Upper lobe of left lung (tissue), 6 donors: ENCODE data around the gene ACTMAP. TPM values are rescaled to one million over a fixed set of nuclear protein-coding genes. Genes with fewer than 3 reads are reported as not detected.

ENCODE experiments used
- ATAC-seq, 2 donors: fragments of 200-7000 bp; cut with Tn5 transposase; one replicate each; pipeline ENCODE4 v1.9.1; 2022; ENCODE audit warnings: mild to moderate bottlenecking in 2 of 2, moderate library complexity in 2 of 2; ENCODE audit not compliant: low FRiP score in 2 of 2
- DNase-seq, 2 donors: peaks; one replicate each; pipeline ENCODE4 v3.0.0-alpha.2; 2019 to 2020
- H3K27ac ChIP-seq, 4 donors: fragments of 200-600 bp; sonication (generic); one replicate each; pipeline ENCODE4 v1.5.1; 2016 to 2019
- H3K27me3 ChIP-seq, 4 donors: fragments of 200-600 bp; sonication (generic); one replicate each; pipeline ENCODE4 v1.5.1; 2017 to 2019
- H3K36me3 ChIP-seq, 4 donors: fragments of 200-600 bp; sonication (generic); one replicate each; pipeline ENCODE4 v1.5.1; 2016 to 2019
- H3K4me1 ChIP-seq, 4 donors: fragments of 200-600 bp; sonication (generic); one replicate each; pipeline ENCODE4 v1.5.1; 2018 to 2019
- H3K4me3 ChIP-seq, 4 donors: fragments of 200-600 bp; sonication (generic); one replicate each; pipeline ENCODE4 v1.5.1; 2017 to 2019; ENCODE audit warnings: mild to moderate bottlenecking in 2 of 4, moderate library complexity in 1 of 4
- H3K9me3 ChIP-seq, 4 donors: fragments of 200-600 bp; sonication (generic); one replicate each; pipeline ENCODE4 v1.5.1; 2018 to 2019
- EP300 ChIP-seq, 4 donors: sonication (generic); formaldehyde crosslinking; IDR thresholded peaks; one replicate each; pipeline ENCODE4 v1.5.1; 2017; ENCODE audit warnings: antibody characterized with exemption in 4 of 4, control low read depth in 2 of 4
- POLR2A ChIP-seq, 4 donors: fragments of 450-650 bp; IDR thresholded peaks; one replicate each; pipeline ENCODE4 v1.5.1; 2016 to 2017; ENCODE audit warnings: antibody characterized with exemption in 4 of 4, mild to moderate bottlenecking in 2 of 4
- POLR2AphosphoS5 ChIP-seq, 2 donors: sonication (generic); formaldehyde crosslinking; IDR thresholded peaks; one replicate each; pipeline ENCODE4 v1.5.1; 2017; ENCODE audit warnings: antibody characterized with exemption in 2 of 2
- WGBS, 2 donors: methylation state at CpG; one replicate each; pipeline ENCODE4 v1.1.5; 2017 to 2018; 5-methylcytosine and 5-hydroxymethylcytosine counted together
- small RNA-seq, 4 donors: library from RNA; depleted of rRNA; stranded (forward); fragments of <200 nt; gene quantifications; one replicate each; pipeline ENCODE3, GENCODE V24; 2016
- total RNA-seq, 6 donors: library from RNA; depleted of rRNA in 4 of 6; stranded (reverse); fragments of >200 nt in 4 of 6; gene quantifications; one replicate each; pipeline versions ENCODE4 v1.1.0 to v1.2.1, GENCODE V29; 2016 to 2021
- TF ChIP-seq, protein P1 (sequence below), 6 experiments: fragments of 450-650 bp in 4 of 6; fragments of 200-600 bp in 2 of 6; sonication (generic) in 2 of 6; IDR thresholded peaks; one replicate each; pipeline ENCODE4 v1.5.1; 2016 to 2019; ENCODE audit warnings: antibody characterized with exemption in 6 of 6
- donor health status: DM: no; HTN: no; CAD: no; lungs with moderate emphysema.
- donor health status: DM: no; HTN: yes; CAD: no; lungs with severe emphysema.

ACTMAP gene
- total RNA-seq, 6 donors from 2014 or later: 16.0 to 28.4 (median 21.5) TPM

GRCh38 chr19:40693896-40694295 is 56.4 kb downstream of the ACTMAP start:
- Histone ChIP-seq H3K9me3 (no peaks in the 10 kb centered on the region), H3K4me3 (no peak overlapping the region), H3K27ac (no peak overlapping the region), H3K4me1 (peaks cover 14 to 25% (median 17%) of the 10 kb centered on the region in 4 donors), H3K36me3 (peaks cover 0 to 54% (median 16%) of the 10 kb centered on the region in 4 donors), H3K27me3 (no peaks in the 10 kb centered on the region)
- no peak for ATAC-seq
- TF ChIP-seq EP300 (IDR thresholded peaks at IDR 0.05) (no peak), POLR2AphosphoS5 (IDR thresholded peaks at IDR 0.05) (no peak), POLR2A (IDR thresholded peaks at IDR 0.05) (no peak)
- TF ChIP-seq, protein P1, sequence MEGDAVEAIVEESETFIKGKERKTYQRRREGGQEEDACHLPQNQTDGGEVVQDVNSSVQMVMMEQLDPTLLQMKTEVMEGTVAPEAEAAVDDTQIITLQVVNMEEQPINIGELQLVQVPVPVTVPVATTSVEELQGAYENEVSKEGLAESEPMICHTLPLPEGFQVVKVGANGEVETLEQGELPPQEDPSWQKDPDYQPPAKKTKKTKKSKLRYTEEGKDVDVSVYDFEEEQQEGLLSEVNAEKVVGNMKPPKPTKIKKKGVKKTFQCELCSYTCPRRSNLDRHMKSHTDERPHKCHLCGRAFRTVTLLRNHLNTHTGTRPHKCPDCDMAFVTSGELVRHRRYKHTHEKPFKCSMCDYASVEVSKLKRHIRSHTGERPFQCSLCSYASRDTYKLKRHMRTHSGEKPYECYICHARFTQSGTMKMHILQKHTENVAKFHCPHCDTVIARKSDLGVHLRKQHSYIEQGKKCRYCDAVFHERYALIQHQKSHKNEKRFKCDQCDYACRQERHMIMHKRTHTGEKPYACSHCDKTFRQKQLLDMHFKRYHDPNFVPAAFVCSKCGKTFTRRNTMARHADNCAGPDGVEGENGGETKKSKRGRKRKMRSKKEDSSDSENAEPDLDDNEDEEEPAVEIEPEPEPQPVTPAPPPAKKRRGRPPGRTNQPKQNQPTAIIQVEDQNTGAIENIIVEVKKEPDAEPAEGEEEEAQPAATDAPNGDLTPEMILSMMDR (IDR thresholded peaks at IDR 0.05): no peak
- DNase-seq: no peak
- 79 to 90% methylated on average over 4 of the region's 4 CpGs for WGBS, 2 donors

GRCh38 chr19:40693150-40693788 is 57.0 kb downstream of the ACTMAP start:
- ATAC-seq (no peak), DNase-seq (peak in 1 of 2 donors; percentile 44)
- H3K4me1 ChIP-seq: peaks cover 14 to 25% (median 17%) of the 10 kb centered on the region in 4 donors
- H3K36me3 ChIP-seq: peaks cover 0 to 48% (median 14%) of the 10 kb centered on the region in 4 donors
- no peaks in the 10 kb centered on the region for H3K9me3 ChIP-seq
- H3K27me3 ChIP-seq: no peaks in the 10 kb centered on the region
- no peak overlapping the region for H3K4me3 ChIP-seq
- TF ChIP-seq, protein P1 (IDR thresholded peaks at IDR 0.05): no peak
- TF ChIP-seq POLR2AphosphoS5 (IDR thresholded peaks at IDR 0.05): no peak
- WGBS, 2 donors: 87 to 94% methylated on average over 7 to 11 of the region's 11 CpGs
- no peak overlapping the region for H3K27ac ChIP-seq

GRCh38 chr19:40692212-40692551 is 58.1 kb downstream of the ACTMAP start:
- Histone ChIP-seq H3K27me3 (no peaks in the 10 kb centered on the region), H3K4me1 (peaks cover 17 to 31% (median 22%) of the 10 kb centered on the region in 4 donors), H3K27ac (peak overlapping the region in 3 of 4 donors; percentile 91 to 93 (median 91)), H3K4me3 (no peak overlapping the region), H3K36me3 (peaks cover 0 to 46% (median 13%) of the 10 kb centered on the region in 4 donors), H3K9me3 (no peaks in the 10 kb centered on the region)
- ATAC-seq: no peak
- TF ChIP-seq, protein P1 (IDR thresholded peaks at IDR 0.05): no peak
- TF ChIP-seq EP300 (IDR thresholded peaks at IDR 0.05) (no peak), POLR2A (IDR thresholded peaks at IDR 0.05) (no peak), POLR2AphosphoS5 (IDR thresholded peaks at IDR 0.05) (no peak)
- 91 to 100% methylated on average over 4 to 14 of the region's 14 CpGs for WGBS, 2 donors
- no peak for DNase-seq

- H3K4me1 ChIP-seq: peaks cover 17 to 31% (median 23%) of the 10 kb centered on the region in 4 donors
- DNase-seq (peak in 1 of 2 donors; percentile 78), ATAC-seq (no peak)
- peak overlapping the region; percentile 73 to 93 (median 91) for H3K27ac ChIP-seq
- peak overlapping the region in 3 of 4 donors; percentile 74 to 83 (median 78) for H3K4me3 ChIP-seq
- no peaks in the 10 kb centered on the region for H3K27me3 ChIP-seq
- H3K36me3 ChIP-seq: peaks cover 0 to 40% (median 15%) of the 10 kb centered on the region in 4 donors
- H3K9me3 ChIP-seq: no peaks in the 10 kb centered on the region
- 72 to 83% methylated on average over 5 to 19 of the region's 24 CpGs for WGBS, 2 donors
- TF ChIP-seq, protein P1 (IDR thresholded peaks at IDR 0.05): no peak
- no peak for TF ChIP-seq EP300 (IDR thresholded peaks at IDR 0.05)
- TF ChIP-seq POLR2AphosphoS5 (IDR thresholded peaks at IDR 0.05): no peak
- TF ChIP-seq POLR2A (IDR thresholded peaks at IDR 0.05): no peak
Observed at GRCh38 chr19:40691421-40692211, 58.7 kb downstream of the ACTMAP start.

Small RNA genes lying within 50 kb of the gene (small RNA-seq; reads per million reads assigned to genes)
- gene RNU6-195P: 0 reads per million in 4 donors

Other genes with a start within 250 kb of the ACTMAP start
- 100 to 1,000 TPM in 2 of 6 donors, 10 to 100 TPM in 4; 60.6 to 232 (median 90.2) TPM for gene SHKBP1, start 173.6 kb downstream of the ACTMAP start, total RNA-seq
- gene LTBP4, start 149.1 kb downstream of the ACTMAP start, total RNA-seq: 100 to 1,000 TPM; 125 to 541 (median 401) TPM
- gene NUMBL, start 59.8 kb downstream of the ACTMAP start, total RNA-seq: 100 to 1,000 TPM in 1 of 6 donors, 10 to 100 TPM in 5; 18.0 to 133 (median 23.8) TPM
- 100 to 1,000 TPM in 2 of 6 donors, 10 to 100 TPM in 4; 46.2 to 142 (median 65.4) TPM for gene COQ8B, start 33.6 kb downstream of the ACTMAP start, total RNA-seq
- gene ITPKC, start 33.4 kb downstream of the ACTMAP start, total RNA-seq: 10 to 100 TPM; 38.4 to 76.0 (median 55.2) TPM
- gene SNRPA, start 726 bp upstream of the ACTMAP start, total RNA-seq: 10 to 100 TPM; 32.4 to 90.1 (median 55.3) TPM
- gene MIA, start 25.0 kb upstream of the ACTMAP start, total RNA-seq: 1 to 10 TPM in 3 of 6 donors, not detected in 3; 1.2 to 5.2 (median 2.1) TPM
- gene RAB4B, start 27.8 kb upstream of the ACTMAP start, total RNA-seq: 10 to 100 TPM; 39.9 to 78.5 (median 58.6) TPM
- 100 to 1,000 TPM; 170 to 353 (median 211) TPM for gene EGLN2, start 48.7 kb upstream of the ACTMAP start, total RNA-seq
- gene CYP2A6, start 100.0 kb upstream of the ACTMAP start, total RNA-seq: 10 to 100 TPM in 1 of 6 donors, 1 to 10 TPM in 4, not detected in 1; 1.5 to 11.6 (median 2.9) TPM
- 1 to 10 TPM in 1 of 6 donors, under 1 TPM in 2, not detected in 3; 0.59 to 1.8 (median 0.71) TPM for gene CYP2A7, start 131.8 kb upstream of the ACTMAP start, total RNA-seq
- gene CYP2B6, start 240.8 kb upstream of the ACTMAP start, total RNA-seq: 1 to 10 TPM in 1 of 6 donors, under 1 TPM in 1, not detected in 4; 0.34 to 1.8 TPM